Adrenal gland (tissue), 12 donors: ENCODE results near the gene TEX14. TPM values are rescaled to one million over a fixed set of nuclear protein-coding genes. Genes with fewer than 3 reads are reported as not detected.

Source experiments
- DNase-seq, 7 donors: peaks; one replicate each; pipeline ENCODE4 v3.0.0-alpha.2; 2019 to 2020
- H3K27ac ChIP-seq, 5 donors: fragments of 200-600 bp; sonication (generic) in 4 of 5; 1 replicate in 3 of 5; 2 replicates in 2 of 5; pipeline versions ENCODE4 v1.5.1 to v1.8.0; 2016 to 2020; ENCODE audit warnings: mild to moderate bottlenecking in 1 of 5
- H3K27me3 ChIP-seq: fragments of 200-600 bp; 2 replicates; pipeline ENCODE4 v1.8.0; 2021
- H3K36me3 ChIP-seq, 2 donors: fragments of 200-600 bp; replicated peaks in 1 of 2; 1 replicate in 1 of 2; 2 replicates in 1 of 2; pipeline versions ENCODE4 v1.5.1 to v1.8.0; 2018 to 2022
- H3K4me1 ChIP-seq, 2 donors: fragments of 200-600 bp; replicated peaks in 1 of 2; 1 replicate in 1 of 2; 2 replicates in 1 of 2; pipeline versions ENCODE4 v1.5.1 to v1.8.0; 2018 to 2021
- H3K4me3 ChIP-seq, 4 donors: fragments of 200-600 bp; sonication (generic) in 3 of 4; one replicate each; pipeline ENCODE4 v1.5.1; 2016 to 2018
- H3K9me3 ChIP-seq, 3 donors: fragments of 200-600 bp; sonication (generic) in 1 of 3; replicated peaks in 1 of 3; 1 replicate in 2 of 3; 2 replicates in 1 of 3; pipeline versions ENCODE4 v1.5.1 to v1.8.0; 2016 to 2021
- POLR2A ChIP-seq, 2 donors: fragments of 450-650 bp; IDR thresholded peaks; one replicate each; pipeline ENCODE4 v1.6.1; 2017; ENCODE audit warnings: antibody characterized with exemption in 2 of 2, mild to moderate bottlenecking in 2 of 2, moderate library complexity in 1 of 2
- WGBS, 4 donors: extraction: QIAGEN DNeasy Blood & Tissue Kit in 2 of 4; methylation state at CpG; one replicate each; pipeline versions ENCODE4 v1.1.5 to v1.1.7; 2013 to 2017; 5-methylcytosine and 5-hydroxymethylcytosine counted together
- intact Hi-C, 2 donors: fragments of 100-400 bp; cut with DNase I; formaldehyde crosslinking; loops; one replicate each; pipeline versions ENCODE4 v1.14.1 to v1.15.0; 2022 to 2023
- polyA plus RNA-seq, 3 donors: library from polyadenylated mRNA; stranded (reverse); fragments of 200-250 nt in 2 of 3; fragments of 350-450 nt in 1 of 3; fragmentation: Illumina TruSeq in 1 of 3; extraction: RNeasy Lipid Tissue Mini Kit (QIAGEN cat#74804) in 1 of 3; gene quantifications; one replicate each; pipeline ENCODE4 v1.2.3, GENCODE V29; 2013 to 2014
- total RNA-seq, 9 donors: library from RNA; depleted of rRNA in 4 of 9; stranded (reverse); fragments of >200 nt in 4 of 9; fragments of 120-200 nt in 1 of 9; fragmentation: NEBNext Ultra II Directional in 1 of 9; extraction: Animal tissue kit (Norgen Biotek cat#: 25700) in 1 of 9; gene quantifications; one replicate each; pipeline versions ENCODE4 v1.1.0 to v1.2.4, GENCODE V29; 2013 to 2023
- TF ChIP-seq, protein P1 (sequence below), 6 experiments: fragments of 450-650 bp in 4 of 6; fragments of 200-600 bp in 2 of 6; sonication (generic) in 1 of 6; IDR thresholded peaks; 1 replicate in 5 of 6; 2 replicates in 1 of 6; pipeline versions ENCODE4 v1.5.1 to v1.8.0; 2016 to 2021; ENCODE audit warnings: antibody characterized with exemption in 6 of 6, mild to moderate bottlenecking in 2 of 6, moderate library complexity in 1 of 6
- donor health status: healthy with polysubstance abuse.
- donor health status: Bipolar disorder and iron deficiency.
- donor health status: DM: yes; HTN: yes; CAD: no.
- donor health status: DM: no; HTN: no; CAD: no.
- donor health status: DM: no; HTN: no; CAD: no.
- donor health status: DM: yes; HTN: yes; CAD: no.

TEX14 gene
- total and polyA plus RNA-seq, 12 donors, result 0.10 to 0.97 (median 0.30) TPM; not detected in 1

DNA sequence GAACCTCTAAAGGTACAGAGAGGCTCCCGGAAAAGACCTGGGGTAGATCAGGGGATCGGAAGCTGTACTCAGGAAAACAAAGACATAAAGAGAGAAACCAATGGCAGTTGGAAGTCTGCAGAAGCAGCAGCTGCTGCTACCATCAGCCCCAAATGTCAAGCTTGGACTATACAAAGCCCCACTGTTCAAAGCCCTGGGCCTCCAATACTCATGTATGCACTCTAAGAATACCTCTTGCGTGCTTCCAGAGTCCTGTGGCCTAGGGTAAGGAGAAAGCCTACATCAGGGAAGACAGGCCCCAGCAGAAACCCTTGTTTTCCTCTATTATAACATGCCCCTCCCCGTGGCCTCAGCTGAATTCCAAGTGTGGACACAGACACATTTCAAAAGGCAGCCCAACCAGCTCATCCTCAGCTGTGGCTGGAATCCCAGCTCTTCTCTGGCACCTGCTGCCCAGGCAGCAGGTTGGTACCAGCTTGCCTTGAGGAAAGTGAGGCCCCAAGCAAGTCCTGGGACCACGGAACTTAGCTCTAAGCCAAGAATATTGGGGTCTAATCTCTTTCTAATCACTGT lies 158.1 kb downstream of the TEX14 start:
- 94 to 100% (median 97%) methylated on average over 3 to 5 of the region's 5 CpGs for WGBS, 4 donors
- intact Hi-C loops, result loop anchor here (10.0 kb wide), 2 partner anchors 51 to 161 kb away; partner anchors contain the start of genes RAD51C (in 1 of the 2) and TEX14 (in 1 of the 2)
- no peak overlapping the region for H3K4me3 ChIP-seq
- no peaks in the 10 kb centered on the region for H3K9me3 ChIP-seq
- DNase-seq, result no peak
- no peaks in the 10 kb centered on the region for H3K36me3 ChIP-seq
- no peaks in the 10 kb centered on the region for H3K27me3 ChIP-seq
- TF ChIP-seq, protein P1, sequence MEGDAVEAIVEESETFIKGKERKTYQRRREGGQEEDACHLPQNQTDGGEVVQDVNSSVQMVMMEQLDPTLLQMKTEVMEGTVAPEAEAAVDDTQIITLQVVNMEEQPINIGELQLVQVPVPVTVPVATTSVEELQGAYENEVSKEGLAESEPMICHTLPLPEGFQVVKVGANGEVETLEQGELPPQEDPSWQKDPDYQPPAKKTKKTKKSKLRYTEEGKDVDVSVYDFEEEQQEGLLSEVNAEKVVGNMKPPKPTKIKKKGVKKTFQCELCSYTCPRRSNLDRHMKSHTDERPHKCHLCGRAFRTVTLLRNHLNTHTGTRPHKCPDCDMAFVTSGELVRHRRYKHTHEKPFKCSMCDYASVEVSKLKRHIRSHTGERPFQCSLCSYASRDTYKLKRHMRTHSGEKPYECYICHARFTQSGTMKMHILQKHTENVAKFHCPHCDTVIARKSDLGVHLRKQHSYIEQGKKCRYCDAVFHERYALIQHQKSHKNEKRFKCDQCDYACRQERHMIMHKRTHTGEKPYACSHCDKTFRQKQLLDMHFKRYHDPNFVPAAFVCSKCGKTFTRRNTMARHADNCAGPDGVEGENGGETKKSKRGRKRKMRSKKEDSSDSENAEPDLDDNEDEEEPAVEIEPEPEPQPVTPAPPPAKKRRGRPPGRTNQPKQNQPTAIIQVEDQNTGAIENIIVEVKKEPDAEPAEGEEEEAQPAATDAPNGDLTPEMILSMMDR (IDR thresholded peaks at IDR 0.05), result no peak
- no peak for TF ChIP-seq POLR2A (IDR thresholded peaks at IDR 0.05)
- H3K4me1 ChIP-seq, result peaks cover 43 to 59% of the 10 kb centered on the region in 2 donors
- peak overlapping the region in 1 of 5 donors; percentile 92 for H3K27ac ChIP-seq

DNA sequence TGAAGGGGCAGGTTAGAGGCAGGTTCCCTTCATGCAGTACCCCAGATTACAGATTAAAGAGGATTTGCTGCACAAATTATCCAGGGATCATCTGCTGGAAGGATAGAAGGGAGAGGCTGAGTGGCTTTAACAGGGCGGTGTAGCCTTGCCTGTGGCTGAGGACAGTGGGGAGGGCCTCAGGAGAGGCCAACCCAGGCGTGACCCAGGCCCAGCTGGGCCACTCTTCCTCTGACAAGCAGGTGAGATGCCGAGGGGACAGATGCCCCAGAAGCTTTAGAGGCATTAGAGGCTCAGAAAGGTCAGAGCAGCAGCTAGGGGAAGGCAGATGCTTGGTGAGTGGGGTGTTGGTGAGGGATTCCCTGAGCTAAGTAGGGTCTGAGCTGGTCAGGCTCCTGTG lies 159.3 kb downstream of the TEX14 start:
- 57 to 66% (median 62%) methylated on average over 3 of the region's 3 CpGs for WGBS, 4 donors
- intact Hi-C loops, result loop anchor here (10.0 kb wide), 2 partner anchors 52 to 162 kb away; partner anchors contain the start of genes RAD51C (in 1 of the 2) and TEX14 (in 1 of the 2)
- H3K9me3 ChIP-seq, result no peaks in the 10 kb centered on the region
- no peak for DNase-seq
- H3K4me3 ChIP-seq, result peak overlapping the region in 1 of 4 donors; percentile 75
- TF ChIP-seq POLR2A (IDR thresholded peaks at IDR 0.05), result no peak
- TF ChIP-seq, protein P1 (IDR thresholded peaks at IDR 0.05), result no peak
- peaks cover 54 to 70% of the 10 kb centered on the region in 2 donors for H3K4me1 ChIP-seq
- H3K27me3 ChIP-seq, result no peaks in the 10 kb centered on the region
- no peaks in the 10 kb centered on the region for H3K36me3 ChIP-seq
- peak overlapping the region in 2 of 5 donors; percentile 81 to 95 for H3K27ac ChIP-seq

DNA sequence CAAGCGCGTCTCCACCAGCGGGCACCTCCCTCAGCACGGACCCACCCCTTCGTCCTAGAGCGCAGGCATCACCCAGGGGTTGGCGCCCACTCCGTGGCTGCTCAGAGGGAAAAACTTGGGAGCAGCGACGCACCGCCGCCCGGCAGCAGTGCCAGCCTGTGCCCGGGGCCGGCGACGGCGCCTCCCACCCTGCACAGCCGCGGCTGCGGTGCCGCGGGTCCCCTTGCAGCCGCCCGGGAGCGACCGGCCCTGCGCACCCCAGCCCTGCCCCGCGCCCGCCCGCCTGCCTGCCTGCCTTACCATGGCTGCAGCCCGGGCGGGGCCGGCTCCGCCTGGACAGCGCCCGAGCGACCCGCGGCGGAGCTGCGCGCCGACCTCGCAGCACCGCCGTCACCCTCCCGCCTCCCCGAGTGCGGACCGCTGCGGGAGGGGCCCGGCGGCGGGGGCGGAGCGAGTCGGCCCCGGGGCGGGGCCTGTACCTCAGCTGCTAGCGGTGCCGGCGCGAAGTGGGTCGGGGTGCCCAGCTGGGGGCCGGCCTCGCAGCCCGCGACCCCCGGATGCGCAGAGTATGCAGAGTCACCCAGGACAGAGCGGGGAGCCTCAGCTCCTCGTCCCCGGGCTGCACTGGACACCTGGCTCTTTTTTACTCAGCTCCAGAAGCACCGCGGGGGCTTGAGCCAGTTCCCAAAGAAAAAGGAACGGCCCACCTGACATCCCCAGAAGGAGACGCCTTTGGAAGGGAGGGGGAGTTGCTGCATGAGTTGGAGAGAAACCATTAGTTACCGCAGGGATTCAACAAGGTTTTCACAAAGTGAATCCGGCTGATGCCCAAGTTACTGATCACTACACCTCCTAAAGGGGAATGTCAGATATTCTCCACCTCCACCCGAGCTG lies 159.9 kb downstream of the TEX14 start:
- H3K9me3 ChIP-seq, result no peaks in the 10 kb centered on the region
- DNase-seq, result peak; percentile 39 to 79 (median 72)
- H3K36me3 ChIP-seq, result no peaks in the 10 kb centered on the region
- H3K4me3 ChIP-seq, result peak overlapping the region in 2 of 4 donors; percentile 40 to 75
- H3K4me1 ChIP-seq, result peaks cover 61 to 77% of the 10 kb centered on the region in 2 donors
- intact Hi-C loops, result loop anchor here (10.0 kb wide), 2 partner anchors 53 to 163 kb away; partner anchors contain the start of genes RAD51C (in 1 of the 2) and TEX14 (in 1 of the 2)
- 1 to 11% (median 2%) methylated on average over 7 to 82 of the region's 82 CpGs for WGBS, 4 donors
- H3K27me3 ChIP-seq, result no peaks in the 10 kb centered on the region
- TF ChIP-seq, protein P1 (IDR thresholded peaks at IDR 0.05), result no peak
- TF ChIP-seq POLR2A (IDR thresholded peaks at IDR 0.05), result peak; percentile 68 to 80
- peak overlapping the region in 4 of 5 donors; percentile 41 to 95 (median 80) for H3K27ac ChIP-seq

DNA sequence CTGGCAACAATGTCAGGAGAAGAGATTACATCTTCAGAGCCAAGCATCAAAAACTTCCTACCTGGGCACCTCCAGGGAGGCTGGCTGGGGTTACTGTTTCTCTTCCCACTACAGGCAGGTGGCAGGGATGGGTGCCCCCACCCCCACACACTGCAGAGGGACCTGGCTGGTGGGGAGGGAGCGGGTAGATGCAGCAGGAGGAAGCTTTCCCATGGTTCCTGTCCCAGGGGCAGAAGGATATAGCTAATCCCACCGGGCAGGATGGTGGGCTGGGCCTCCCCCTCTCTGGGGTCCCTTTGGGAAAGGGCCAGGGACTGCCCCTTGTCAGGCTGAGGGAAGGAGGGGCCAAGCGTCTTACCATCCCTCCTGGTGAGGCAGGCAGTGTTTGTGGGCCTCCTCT lies 160.7 kb downstream of the TEX14 start:
- peak overlapping the region in 2 of 4 donors; percentile 40 to 75 for H3K4me3 ChIP-seq
- DNase-seq, result peak in 2 of 7 donors; percentile 19 to 35
- no peaks in the 10 kb centered on the region for H3K27me3 ChIP-seq
- intact Hi-C loops, result loop anchor here (10.0 kb wide), 2 partner anchors 54 to 164 kb away; partner anchors contain the start of genes RAD51C (in 1 of the 2) and TEX14 (in 1 of the 2)
- H3K36me3 ChIP-seq, result no peaks in the 10 kb centered on the region
- no peaks in the 10 kb centered on the region for H3K9me3 ChIP-seq
- 22 to 43% (median 37%) methylated on average over 3 of the region's 3 CpGs for WGBS, 4 donors
- H3K4me1 ChIP-seq, result peaks cover 66 to 82% of the 10 kb centered on the region in 2 donors
- peak overlapping the region in 4 of 5 donors; percentile 41 to 95 (median 80) for H3K27ac ChIP-seq
- no peak for TF ChIP-seq POLR2A (IDR thresholded peaks at IDR 0.05)
- TF ChIP-seq, protein P1 (IDR thresholded peaks at IDR 0.05), result no peak
